D721Med (cell line): ENCODE results near the gene R3HDM2.

Experiments used
- DNase-seq: peaks from one replicate; pipeline ENCODE4 v3.0.0; 2011; ENCODE audit warnings: low spot score; ENCODE audit not compliant: insufficient read length
- FAIRE-seq: peaks from 2 replicates; lab custom pipeline; 2011; peaks lifted over from hg19 to GRCh38; lab: Jason Lieb, UNC
- TF ChIP-seq, protein P1 (sequence below): IDR thresholded peaks from 2 replicates; pipeline ENCODE4 v1.5.1; 2012; ENCODE audit warnings: mild to moderate bottlenecking, control low read depth; ENCODE audit not compliant: insufficient read depth; ENCODE audit errors: missing control alignments

The R3HDM2 gene

DNA sequence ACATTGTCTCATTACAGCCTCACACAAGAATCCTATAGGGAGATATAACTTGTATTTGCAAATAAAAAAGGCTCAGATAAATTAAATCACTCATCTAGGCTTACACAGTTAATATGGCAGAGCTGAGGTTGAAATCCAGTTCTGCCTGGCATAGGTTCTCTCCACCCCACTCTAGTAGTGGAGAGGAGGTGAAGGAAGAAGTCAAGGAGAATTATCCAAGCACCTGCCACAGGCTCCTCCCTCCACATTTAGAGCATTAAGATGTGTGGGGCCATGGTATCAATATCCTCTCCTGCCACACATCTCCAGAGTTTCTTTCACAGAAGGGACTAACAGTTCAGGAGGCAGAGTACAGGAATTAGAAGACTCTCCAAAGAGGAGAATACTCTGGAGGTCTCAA, 157.3 kb downstream of the R3HDM2 start:
- no peak for DNase-seq
- TF ChIP-seq, protein P1, sequence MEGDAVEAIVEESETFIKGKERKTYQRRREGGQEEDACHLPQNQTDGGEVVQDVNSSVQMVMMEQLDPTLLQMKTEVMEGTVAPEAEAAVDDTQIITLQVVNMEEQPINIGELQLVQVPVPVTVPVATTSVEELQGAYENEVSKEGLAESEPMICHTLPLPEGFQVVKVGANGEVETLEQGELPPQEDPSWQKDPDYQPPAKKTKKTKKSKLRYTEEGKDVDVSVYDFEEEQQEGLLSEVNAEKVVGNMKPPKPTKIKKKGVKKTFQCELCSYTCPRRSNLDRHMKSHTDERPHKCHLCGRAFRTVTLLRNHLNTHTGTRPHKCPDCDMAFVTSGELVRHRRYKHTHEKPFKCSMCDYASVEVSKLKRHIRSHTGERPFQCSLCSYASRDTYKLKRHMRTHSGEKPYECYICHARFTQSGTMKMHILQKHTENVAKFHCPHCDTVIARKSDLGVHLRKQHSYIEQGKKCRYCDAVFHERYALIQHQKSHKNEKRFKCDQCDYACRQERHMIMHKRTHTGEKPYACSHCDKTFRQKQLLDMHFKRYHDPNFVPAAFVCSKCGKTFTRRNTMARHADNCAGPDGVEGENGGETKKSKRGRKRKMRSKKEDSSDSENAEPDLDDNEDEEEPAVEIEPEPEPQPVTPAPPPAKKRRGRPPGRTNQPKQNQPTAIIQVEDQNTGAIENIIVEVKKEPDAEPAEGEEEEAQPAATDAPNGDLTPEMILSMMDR = no peak
- no peak for FAIRE-seq

DNA sequence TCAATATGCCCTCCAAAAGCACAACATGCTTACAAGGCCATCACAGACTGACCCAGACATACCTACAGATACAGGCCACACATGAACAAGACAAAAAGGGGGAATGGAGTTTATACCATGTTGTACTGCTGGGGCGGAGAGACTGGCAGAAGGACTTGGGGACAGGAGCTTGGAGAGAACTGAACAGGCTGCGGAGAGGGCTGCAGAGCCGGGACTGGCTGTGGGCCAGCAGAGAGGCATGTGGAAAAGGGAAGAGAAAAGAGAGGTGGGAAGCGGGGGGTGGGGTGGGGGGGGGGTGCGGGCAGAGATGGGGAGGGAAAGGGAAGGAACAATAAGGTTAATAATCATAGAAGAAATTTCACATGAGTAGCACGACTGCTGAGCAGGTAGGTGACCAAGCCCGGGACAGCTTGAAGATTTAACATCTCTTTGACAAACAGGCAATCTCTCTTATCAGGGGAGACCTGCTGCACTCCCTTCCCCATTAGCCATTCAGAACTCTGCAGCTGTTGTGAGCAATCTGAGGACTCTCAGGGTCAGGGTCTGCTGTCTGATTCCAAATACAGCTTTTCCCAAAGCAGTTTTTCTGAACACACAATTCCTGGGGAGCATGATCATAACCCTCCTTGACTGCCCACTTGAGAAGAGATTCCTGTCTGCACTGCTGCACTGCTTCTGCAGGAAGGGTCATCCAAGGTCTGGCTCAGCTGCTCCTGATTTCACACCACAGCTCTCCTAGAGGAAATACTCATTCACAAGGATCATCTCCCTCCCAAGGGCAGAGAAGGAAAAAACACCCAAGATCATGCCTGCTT, 158.3 kb downstream of the R3HDM2 start:
- FAIRE-seq = no peak
- TF ChIP-seq, protein P1 = no peak
- no peak for DNase-seq

- TF ChIP-seq, protein P1 = no peak
- no peak for FAIRE-seq
- no peak for DNase-seq
These were observed 159.8 kb downstream of the R3HDM2 start for GRCh38 chr12:57270966-57271470.

- TF ChIP-seq, protein P1 = no peak
- DNase-seq (no peak), FAIRE-seq (no peak)
These were observed 162.6 kb downstream of the R3HDM2 start for GRCh38 chr12:57268264-57268663.

DNA sequence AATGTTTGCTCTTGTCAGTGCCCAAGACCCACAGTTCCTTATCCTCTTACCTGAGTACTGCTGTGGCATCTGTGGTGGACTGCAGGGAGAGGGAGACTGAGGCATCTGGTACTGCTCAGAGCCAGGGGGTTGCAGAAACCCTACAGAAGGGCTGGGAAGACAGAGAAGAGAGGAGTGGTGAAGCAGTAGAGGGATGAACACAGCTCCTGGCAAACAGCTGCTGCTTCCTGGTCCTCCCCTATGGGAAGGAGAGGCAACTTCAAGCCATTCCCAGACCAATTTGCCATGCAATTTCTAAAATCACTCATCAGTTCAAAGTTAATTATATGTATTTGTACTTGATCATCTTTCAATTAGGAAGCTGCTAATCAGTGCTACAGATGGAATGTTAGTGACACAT, 164.2 kb downstream of the R3HDM2 start:
- TF ChIP-seq, protein P1 = no peak
- no peak for FAIRE-seq
- no peak for DNase-seq

- FAIRE-seq (no peak), DNase-seq (no peak)
- TF ChIP-seq, protein P1 = no peak
These were observed 167.7 kb downstream of the R3HDM2 start for GRCh38 chr12:57263096-57263495.

DNA sequence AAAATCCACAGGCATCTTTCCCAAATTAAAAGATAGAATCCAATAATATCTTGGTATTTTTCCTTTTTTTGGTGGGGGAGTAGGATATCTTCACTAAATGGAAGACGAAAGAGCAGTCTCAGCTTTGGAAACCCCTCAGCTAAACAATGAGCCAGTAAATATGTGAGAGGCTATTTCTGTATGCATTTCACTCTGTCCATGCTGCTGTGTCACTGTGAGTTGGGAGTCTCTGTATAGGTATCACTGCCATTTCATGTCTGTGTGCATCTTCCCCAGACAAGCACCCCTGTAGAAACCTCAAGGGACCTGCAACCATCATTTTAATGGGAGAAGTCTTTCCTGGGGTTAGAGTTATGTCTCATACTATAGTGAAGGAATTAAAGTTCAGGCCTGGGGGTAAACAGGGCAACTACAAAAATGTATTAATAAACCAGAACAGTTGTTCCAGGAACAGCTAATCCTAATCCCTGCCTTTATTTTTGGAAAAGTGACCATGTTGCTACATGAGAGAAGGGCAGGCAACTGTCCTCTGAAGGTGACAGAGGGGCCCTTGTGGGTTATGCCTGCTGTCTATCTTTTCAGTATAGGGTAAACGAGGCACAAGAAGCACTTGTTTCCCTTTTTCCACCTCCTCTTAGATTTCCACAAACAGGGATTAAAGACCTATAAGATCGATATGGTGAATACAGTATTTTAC, 168.6 kb downstream of the R3HDM2 start:
- TF ChIP-seq, protein P1 = no peak
- FAIRE-seq = no peak
- no peak for DNase-seq
